Stimulated activated naive CD4-positive, alpha-beta T cell (primary cell): ENCODE data around the gene MFAP5.
"Not testable (repeated sequence)": the region's sequence is repeated elsewhere in the genome, so short reads cannot be mapped to it uniquely, and the experiment has no call there.

ENCODE experiments used
- DNase-seq, 6 experiments: peaks; one replicate each; lab custom pipeline; 2025; lab: John Stamatoyannopoulos, UW

Gene MFAP5

GRCh38 chr12:8675591-8676036 is 13.0 kb upstream of the MFAP5 start:
- no peak for DNase-seq

GRCh38 chr12:8672381-8672780 is 9.8 kb upstream of the MFAP5 start:
- DNase-seq = no peak

GRCh38 chr12:8668441-8668840 is 5.8 kb upstream of the MFAP5 start:
- DNase-seq = no peak

- no peak for DNase-seq
Measured at GRCh38 chr12:8667270-8667669, 4.6 kb upstream of the MFAP5 start.

GRCh38 chr12:8665759-8666158 is 3.1 kb upstream of the MFAP5 start:
- no peak for DNase-seq

GRCh38 chr12:8664228-8664913 is 1.7 kb upstream of the MFAP5 start:
- DNase-seq = no peak

- no peak for DNase-seq
Measured at GRCh38 chr12:8661751-8662150, 875 bp downstream of the MFAP5 start.

- DNase-seq = no peak
Measured at GRCh38 chr12:8661016-8661415, 1.6 kb downstream of the MFAP5 start.

- DNase-seq = no peak
Measured at GRCh38 chr12:8658346-8658745, 4.3 kb downstream of the MFAP5 start.

- DNase-seq = no peak
Measured at GRCh38 chr12:8655421-8655820, 7.2 kb downstream of the MFAP5 start.

GRCh38 chr12:8648576-8649205 is 13.9 kb downstream of the MFAP5 start:
- no peak for DNase-seq

GRCh38 chr12:8647968-8648367 is 14.7 kb downstream of the MFAP5 start:
- no peak for DNase-seq

- peak in 4 of 6 experiments; percentile 6 to 48 (median 14) for DNase-seq
Measured at GRCh38 chr12:8644345-8645248, 18.0 kb downstream of the MFAP5 start.

- no peak for DNase-seq
Measured at GRCh38 chr12:8642775-8643174, 19.9 kb downstream of the MFAP5 start.

GRCh38 chr12:8639936-8640335 is 22.7 kb downstream of the MFAP5 start:
- no peak for DNase-seq

- no peak for DNase-seq
Measured at GRCh38 chr12:8638951-8639350, 23.7 kb downstream of the MFAP5 start.

GRCh38 chr12:8637666-8638065 is 25.0 kb downstream of the MFAP5 start:
- no peak for DNase-seq

GRCh38 chr12:8637244-8637643 is 25.4 kb downstream of the MFAP5 start:
- no peak for DNase-seq

- DNase-seq = no peak
Measured at GRCh38 chr12:8636581-8636980, 26.0 kb downstream of the MFAP5 start.

GRCh38 chr12:8636007-8636346 is 26.6 kb downstream of the MFAP5 start:
- DNase-seq = not testable (repeated sequence)

GRCh38 chr12:8635342-8636006 is 27.2 kb downstream of the MFAP5 start:
- not testable (repeated sequence) for DNase-seq

- no peak for DNase-seq
Measured at GRCh38 chr12:8630131-8630530, 32.5 kb downstream of the MFAP5 start.
